Suprapubic skin (tissue), 4 donors: ENCODE data around the gene ATP2A2.

Experiments
- CTCF ChIP-seq, 2 donors: fragments of 200-600 bp in 1 of 2; fragments of 450-650 bp in 1 of 2; sonication (generic) in 1 of 2; IDR thresholded peaks; one replicate each; pipeline ENCODE4 v1.5.1; 2016 to 2019; ENCODE audit warnings: antibody characterized with exemption in 2 of 2, mild to moderate bottlenecking in 1 of 2, moderate library complexity in 1 of 2
- EP300 ChIP-seq: sonication (generic); formaldehyde crosslinking; IDR thresholded peaks from one replicate; pipeline ENCODE4 v1.6.1; 2017; ENCODE audit warnings: antibody characterized with exemption
- POLR2A ChIP-seq, 2 donors: fragments of 450-650 bp; IDR thresholded peaks; one replicate each; pipeline ENCODE4 v1.6.1; 2017; ENCODE audit warnings: antibody characterized with exemption in 2 of 2, mild to moderate bottlenecking in 2 of 2, moderate library complexity in 2 of 2
- POLR2AphosphoS5 ChIP-seq, 3 donors: sonication (generic); formaldehyde crosslinking; IDR thresholded peaks; one replicate each; pipeline ENCODE4 v1.6.1; 2017; ENCODE audit warnings: antibody characterized with exemption in 3 of 3

GRCh38 chr12:110235383-110235782 lies 45.7 kb upstream of the ATP2A2 start:
- TF ChIP-seq POLR2AphosphoS5 (IDR thresholded peaks at IDR 0.05): no peak
- no peak for TF ChIP-seq CTCF (IDR thresholded peaks at IDR 0.05)
- TF ChIP-seq EP300: no peak
- no peak for TF ChIP-seq POLR2A (IDR thresholded peaks at IDR 0.05)
